ENCODE results near the gene TMEM30A.

- TF ChIP-seq, protein P1, sequence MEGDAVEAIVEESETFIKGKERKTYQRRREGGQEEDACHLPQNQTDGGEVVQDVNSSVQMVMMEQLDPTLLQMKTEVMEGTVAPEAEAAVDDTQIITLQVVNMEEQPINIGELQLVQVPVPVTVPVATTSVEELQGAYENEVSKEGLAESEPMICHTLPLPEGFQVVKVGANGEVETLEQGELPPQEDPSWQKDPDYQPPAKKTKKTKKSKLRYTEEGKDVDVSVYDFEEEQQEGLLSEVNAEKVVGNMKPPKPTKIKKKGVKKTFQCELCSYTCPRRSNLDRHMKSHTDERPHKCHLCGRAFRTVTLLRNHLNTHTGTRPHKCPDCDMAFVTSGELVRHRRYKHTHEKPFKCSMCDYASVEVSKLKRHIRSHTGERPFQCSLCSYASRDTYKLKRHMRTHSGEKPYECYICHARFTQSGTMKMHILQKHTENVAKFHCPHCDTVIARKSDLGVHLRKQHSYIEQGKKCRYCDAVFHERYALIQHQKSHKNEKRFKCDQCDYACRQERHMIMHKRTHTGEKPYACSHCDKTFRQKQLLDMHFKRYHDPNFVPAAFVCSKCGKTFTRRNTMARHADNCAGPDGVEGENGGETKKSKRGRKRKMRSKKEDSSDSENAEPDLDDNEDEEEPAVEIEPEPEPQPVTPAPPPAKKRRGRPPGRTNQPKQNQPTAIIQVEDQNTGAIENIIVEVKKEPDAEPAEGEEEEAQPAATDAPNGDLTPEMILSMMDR (conservative IDR thresholded peaks at IDR 0.05 in 1 of 2, IDR thresholded peaks at IDR 0.05 in 1 of 2; ENCODE audit: extremely low read depth in 1 of 2, insufficient read depth in 1 of 2, low read depth in 1 of 2, low read length in 2 of 2) = no peak
- TF ChIP-seq EZH2 (IDR thresholded peaks at IDR 0.05; ENCODE audit: borderline replicate concordance, low read length) = no peak
Measured at GRCh38 chr6:75281653-75282052, 2.9 kb downstream of the TMEM30A start.

Data from mammary epithelial cell (primary cell).